H54 (cell line): ENCODE data around the gene SOX2.

ENCODE experiments used
- DNase-seq: peaks from one replicate; pipeline ENCODE4 v3.0.0; 2011; ENCODE audit warnings: low spot score, mixed read lengths; ENCODE audit not compliant: insufficient read length
- FAIRE-seq: peaks from 3 replicates; lab custom pipeline; 2011; peaks lifted over from hg19 to GRCh38; lab: Jason Lieb, UNC
- POLR2A ChIP-seq: IDR thresholded peaks from 2 replicates; pipeline ENCODE4 v1.6.1; 2011; ENCODE audit warnings: low read depth, mild to moderate bottlenecking, low read length

Gene SOX2

DNA sequence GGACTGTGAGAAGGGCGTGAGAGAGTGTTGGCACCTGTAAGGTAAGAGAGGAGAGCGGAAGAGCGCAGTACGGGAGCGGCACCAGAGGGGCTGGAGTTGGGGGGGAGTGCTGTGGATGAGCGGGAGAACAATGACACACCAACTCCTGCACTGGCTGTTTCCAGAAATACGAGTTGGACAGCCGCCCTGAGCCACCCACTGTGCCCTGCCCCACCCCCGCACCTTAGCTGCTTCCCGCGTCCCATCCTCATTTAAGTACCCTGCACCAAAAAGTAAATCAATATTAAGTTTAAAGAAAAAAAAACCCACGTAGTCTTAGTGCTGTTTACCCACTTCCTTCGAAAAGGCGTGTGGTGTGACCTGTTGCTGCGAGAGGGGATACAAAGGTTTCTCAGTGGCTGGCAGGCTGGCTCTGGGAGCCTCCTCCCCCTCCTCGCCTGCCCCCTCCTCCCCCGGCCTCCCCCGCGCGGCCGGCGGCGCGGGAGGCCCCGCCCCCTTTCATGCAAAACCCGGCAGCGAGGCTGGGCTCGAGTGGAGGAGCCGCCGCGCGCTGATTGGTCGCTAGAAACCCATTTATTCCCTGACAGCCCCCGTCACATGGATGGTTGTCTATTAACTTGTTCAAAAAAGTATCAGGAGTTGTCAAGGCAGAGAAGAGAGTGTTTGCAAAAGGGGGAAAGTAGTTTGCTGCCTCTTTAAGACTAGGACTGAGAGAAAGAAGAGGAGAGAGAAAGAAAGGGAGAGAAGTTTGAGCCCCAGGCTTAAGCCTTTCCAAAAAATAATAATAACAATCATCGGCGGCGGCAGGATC is at the start of gene SOX2:
Gene SOX2, plus strand, starts transcription at position 601 of the 811 bp plus-strand sequence. CDS start 436 bp downstream, outside the sequence.
- DNase-seq (peak; percentile 85), FAIRE-seq (no peak)
- TF ChIP-seq POLR2A: no peak

DNA sequence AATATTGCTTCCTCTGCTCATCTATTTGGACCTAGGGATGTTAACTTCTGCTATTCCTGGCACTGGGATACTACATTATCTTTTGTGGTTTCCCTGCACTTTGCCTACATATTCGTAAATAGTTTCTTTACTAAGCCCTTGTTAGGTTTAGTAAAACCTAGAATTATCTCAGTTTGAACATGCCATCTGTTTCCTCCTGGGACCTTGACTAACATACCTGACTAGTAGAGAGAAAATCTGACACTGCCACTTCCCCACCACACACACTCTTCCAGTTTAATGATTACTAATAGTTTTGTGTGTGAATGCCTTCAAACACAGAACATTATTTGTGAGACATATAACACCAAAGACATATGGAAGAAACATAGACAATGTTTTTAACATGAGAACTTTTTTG is 28.2 kb upstream of the SOX2 start:
- FAIRE-seq: no peak
- no peak for TF ChIP-seq POLR2A
- DNase-seq: no peak

DNA sequence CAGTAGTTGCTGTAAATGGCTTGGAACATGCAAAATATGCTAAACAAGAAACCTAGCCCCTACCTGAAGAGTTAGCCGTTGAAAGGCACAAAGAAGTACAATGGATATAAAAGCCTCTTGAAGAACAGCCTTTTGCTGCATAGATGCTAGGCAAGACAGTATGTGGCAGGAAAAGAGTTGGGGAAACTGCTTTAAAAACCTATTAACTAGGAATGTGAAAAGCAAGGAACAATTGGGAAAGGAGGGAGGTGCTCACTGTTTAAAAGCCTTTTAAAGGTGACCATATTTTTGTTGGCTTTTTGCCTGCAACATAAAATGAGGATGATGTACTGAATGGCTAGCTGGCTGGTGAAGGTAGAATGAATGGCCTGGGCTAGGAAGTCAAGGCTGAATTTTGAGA is 24.5 kb upstream of the SOX2 start:
- DNase-seq: no peak
- FAIRE-seq: no peak
- no peak for TF ChIP-seq POLR2A

DNA sequence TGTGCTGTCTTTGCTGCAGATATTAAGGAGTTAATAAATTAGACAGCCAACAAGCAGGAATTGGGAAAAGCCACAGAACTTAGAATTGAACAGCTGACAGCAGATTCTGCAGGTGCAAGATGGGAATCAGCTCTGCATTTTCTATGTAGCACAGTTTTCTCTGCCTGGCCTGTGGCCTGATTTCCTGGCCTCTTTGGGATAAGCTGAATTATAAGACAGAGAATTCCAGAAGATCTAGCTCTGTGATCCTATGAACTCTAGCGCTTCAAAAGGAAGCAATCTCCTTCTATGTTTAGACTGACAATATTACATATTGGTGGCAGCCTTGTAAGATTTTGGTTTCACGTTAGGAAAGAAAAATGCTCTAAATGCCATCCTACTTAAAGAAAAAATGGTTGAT is 24.0 kb upstream of the SOX2 start:
- no peak for FAIRE-seq
- DNase-seq: no peak
- no peak for TF ChIP-seq POLR2A

DNA sequence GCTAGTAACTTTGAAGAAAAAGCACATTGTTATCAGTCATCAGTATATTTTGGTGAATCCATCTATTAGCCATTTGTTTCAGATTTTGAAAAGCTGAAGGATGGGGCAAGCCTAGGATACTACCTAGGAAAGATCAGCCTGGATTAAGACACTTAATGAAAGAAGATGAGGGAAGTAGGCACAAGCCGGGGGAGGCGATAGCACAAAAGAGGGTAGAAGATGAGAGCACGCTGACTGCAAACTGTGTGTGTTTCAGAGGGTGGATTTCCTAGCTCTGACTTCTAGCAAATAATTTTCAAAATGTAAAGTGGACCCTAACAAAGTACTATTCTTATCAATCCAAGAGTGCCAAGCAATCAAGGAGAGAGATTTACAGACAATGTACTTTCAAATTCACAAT is 22.2 kb upstream of the SOX2 start:
- TF ChIP-seq POLR2A: no peak
- DNase-seq (no peak), FAIRE-seq (no peak)

DNA sequence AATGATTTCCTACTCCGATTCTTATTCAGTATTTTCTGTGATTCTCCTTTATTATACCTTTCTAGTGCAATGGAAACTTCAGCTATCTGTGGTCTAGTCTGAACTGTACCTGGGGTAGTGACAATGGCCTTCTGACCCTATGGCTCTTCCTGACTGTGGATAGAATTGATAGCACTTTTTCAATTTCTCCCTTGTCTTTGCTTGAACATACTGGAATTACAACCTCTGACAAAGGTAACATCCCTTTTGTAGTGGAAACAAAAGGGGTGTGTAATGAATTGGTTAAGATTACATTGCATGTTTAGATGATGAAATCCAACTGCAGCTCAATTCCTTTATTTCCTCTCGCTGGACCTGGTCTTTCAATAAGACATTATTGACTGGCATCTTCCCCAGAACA is 21.0 kb upstream of the SOX2 start:
- no peak for TF ChIP-seq POLR2A
- FAIRE-seq (no peak), DNase-seq (no peak)

DNA sequence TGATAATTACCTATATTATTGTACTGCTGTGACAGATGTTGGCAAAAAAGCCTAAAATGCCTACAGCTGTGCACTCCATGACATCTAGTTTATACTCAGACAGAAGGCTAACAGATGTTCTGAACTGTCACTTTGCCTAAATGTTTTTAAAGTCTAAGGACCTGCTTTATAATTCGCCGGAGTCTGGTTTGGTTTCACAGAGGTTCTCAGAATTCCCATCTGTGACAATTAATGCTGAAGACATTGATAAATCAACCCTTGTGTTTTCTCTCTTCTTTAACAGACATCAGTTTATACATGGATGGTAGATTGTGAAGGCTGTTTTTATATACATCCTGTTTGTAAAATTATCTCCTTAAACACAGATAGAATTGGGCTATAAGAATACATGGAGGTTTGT is 19.8 kb upstream of the SOX2 start:
- FAIRE-seq: no peak

DNA sequence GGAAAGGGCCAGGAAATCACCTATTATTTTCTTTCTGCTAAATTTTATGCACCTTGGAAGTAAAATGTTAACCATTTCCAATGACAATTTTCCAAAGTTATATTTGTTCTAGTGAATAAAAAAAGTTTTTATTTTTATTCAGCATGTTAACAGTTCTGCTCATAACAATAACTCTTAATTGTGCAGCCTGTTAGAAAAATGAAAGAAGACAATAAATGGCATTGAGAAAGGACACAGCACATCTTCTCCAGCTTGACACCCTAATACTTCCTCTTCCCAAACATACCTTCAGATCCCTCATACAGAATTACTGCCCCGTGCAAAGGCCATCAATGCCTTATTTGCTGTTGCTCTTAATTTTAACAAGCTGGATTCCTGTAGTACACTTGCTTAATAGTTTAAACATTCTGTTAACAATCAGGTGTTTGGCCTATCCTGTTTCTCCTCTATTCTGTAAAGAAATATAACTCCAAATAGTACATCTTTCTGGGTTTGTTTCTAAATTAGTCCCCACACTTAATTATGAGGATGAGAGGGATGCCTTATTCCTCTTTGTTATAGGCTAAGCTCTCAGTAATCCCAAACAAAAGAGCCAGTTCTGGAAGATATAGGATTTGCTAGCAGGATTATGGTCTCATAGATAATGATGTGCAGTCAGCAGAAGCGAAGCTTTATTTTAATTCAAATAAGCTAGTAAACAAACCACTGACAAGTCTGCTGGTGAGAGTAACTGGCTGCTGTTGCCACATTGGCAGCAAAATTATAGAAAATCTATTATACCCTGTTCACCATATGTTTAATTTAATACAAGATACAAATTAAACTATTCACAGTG is 19.2 kb upstream of the SOX2 start:
- DNase-seq: no peak
- no peak for TF ChIP-seq POLR2A
- FAIRE-seq: no peak

More for the DNA sequence above, 19.8 kb upstream of the SOX2 start:
- no peak for TF ChIP-seq POLR2A
- no peak for DNase-seq

DNA sequence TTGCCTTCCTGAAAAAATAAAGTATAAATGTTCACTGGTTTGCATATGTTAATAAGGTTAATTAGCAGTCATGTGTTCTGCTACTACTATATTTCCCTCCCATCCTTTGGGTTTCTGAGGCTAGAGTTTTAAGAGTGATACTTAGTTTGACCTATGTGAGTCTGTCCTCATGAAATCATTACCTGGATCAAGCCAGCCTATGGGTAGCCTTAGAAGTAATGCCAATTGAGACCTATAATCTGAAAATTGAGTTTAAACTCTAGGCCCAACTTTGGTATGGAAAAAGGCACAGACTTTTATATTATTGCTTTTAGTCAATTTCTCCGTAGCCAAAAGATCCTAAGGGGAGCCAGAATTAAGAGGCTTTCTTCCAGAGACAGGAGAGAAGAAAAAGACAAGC is 18.4 kb upstream of the SOX2 start:
- no peak for FAIRE-seq
- DNase-seq: no peak
- TF ChIP-seq POLR2A: no peak

DNA sequence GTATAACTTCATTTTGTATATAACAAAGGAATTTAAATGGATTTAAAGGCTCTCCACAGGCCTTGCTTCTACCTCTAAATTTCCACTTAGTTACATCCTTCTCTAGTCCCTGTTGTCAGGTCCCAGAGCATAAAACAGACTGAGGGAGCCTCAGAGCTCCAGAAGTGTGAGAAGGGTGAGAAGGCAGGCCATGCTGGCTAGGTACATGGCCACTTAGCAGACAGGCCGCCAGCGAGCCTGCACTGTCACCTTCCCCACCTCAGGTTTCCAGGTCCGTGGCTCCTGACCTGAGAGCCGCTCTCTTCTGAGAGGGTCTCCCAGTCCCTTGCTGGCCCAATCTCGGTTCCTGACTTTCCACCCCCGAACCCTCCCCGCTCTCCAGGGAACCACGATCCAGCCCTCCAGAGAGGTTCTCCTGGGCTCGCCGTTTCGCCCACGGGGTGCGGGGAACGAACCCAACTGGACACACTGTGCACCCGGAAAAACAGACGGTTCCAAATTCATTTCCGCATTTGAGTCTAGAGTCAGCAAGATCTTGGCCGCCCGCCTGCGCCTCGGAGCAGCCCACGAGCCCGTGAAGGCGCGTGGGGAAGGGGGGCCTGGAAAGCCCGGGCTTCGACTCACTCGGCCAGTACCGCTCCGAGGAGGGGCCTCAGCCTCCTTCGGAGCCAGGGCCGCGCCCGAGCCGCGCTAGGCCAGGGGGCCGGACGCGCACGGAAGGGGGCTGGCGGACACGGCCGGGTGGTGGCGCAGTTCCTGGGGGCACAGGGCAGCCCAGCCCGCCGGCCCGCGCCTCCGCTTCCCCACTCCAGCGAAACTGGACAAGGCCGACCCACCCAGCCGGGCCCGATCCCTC is 16.7 kb upstream of the SOX2 start:
- no peak for FAIRE-seq
- DNase-seq: no peak

DNA sequence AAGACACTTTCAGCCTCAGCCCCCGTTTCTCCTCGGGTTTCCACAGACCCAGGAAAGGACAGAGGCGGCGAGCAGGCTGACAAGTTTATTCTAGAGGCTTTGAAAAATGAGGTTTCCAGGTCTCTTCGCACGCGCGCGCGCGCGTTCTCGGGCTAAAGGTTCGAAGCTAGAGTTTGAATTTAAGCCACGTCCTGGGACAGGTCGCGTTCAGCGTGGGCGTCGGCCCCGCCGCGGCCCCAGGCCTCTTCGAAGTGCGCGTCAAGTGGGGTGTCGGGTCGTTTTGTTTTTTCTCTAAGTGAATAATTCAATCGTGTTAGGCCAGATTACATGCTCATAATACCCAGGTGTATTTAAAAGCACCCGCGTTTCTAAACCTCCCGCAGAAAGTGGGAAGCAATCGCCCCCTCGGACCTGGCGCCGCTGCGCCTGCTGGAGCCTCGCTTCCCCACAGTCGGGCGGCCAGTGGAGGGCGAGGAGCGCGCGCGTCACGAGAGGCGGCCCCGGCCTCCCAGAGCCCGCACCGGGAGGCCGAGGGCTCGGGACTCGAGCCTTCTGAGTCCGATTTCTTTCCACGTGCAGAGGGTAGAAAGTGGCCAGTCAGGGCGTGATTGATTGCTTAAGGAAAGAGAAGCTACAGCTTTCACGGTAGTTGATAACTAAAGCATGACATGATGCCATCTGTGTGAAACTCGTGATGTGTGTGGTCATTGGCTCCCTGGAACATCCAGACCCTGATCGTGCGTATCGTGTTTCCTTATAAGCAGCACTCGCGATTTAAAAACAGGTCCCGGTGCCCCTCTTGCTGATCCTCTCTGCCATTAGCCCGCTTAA is 15.8 kb upstream of the SOX2 start:
- no peak for TF ChIP-seq POLR2A
- DNase-seq (no peak), FAIRE-seq (no peak)

More for the DNA sequence above, 16.7 kb upstream of the SOX2 start:
- no peak for TF ChIP-seq POLR2A

DNA sequence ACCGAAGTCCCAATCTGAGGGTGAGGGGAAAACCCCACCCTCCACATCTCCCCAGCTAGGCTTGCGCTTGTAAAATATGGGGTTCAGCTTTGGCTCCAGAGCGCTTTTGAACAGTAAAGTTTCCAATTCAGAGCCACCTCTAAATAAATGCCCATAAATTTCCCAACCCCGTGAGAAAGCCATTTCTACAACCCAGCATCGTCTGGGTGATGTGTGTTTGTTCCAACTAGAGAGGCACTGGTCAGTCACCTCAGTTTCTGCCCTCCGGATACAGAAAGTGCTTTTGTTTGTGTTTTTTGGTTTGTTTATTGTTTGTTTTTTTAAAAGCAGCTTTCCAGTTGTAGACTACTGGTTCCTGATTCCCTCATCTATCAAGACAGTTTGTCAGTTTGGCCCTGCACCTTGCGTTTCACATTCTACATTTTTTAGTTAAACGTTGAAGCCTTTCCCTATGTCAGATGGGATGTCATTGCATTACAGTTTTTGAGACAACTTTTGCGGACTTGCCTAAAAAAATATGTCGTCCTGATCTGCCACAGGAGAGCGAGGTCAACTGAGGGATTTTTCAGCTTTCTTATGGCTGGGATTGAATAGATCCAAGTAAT is 15.0 kb upstream of the SOX2 start:
- DNase-seq: no peak
- no peak for FAIRE-seq
- no peak for TF ChIP-seq POLR2A
